Liver (tissue), 3 donors: ENCODE measurements around the gene OR5L2.

ENCODE experiments used
- ATF3 ChIP-seq: IDR thresholded peaks from 2 replicates; pipeline ENCODE4 v1.6.1; 2016; ENCODE audit warnings: antibody characterized with exemption
- EGR1 ChIP-seq, 2 donors: IDR thresholded peaks; 2 replicates each; pipeline ENCODE4 v1.6.1; 2016 to 2018; ENCODE audit warnings: antibody characterized with exemption in 2 of 2, low read depth in 2 of 2
- SP1 ChIP-seq: IDR thresholded peaks from 2 replicates; pipeline ENCODE4 v1.6.1; 2018; ENCODE audit warnings: antibody characterized with exemption, mild to moderate bottlenecking
- TAF1 ChIP-seq: conservative IDR thresholded peaks from 2 replicates; pipeline ENCODE4 v1.6.1; 2016; ENCODE audit warnings: antibody characterized with exemption, mild to moderate bottlenecking
- TF ChIP-seq, protein P1 (sequence below): IDR thresholded peaks from 2 replicates; pipeline ENCODE4 v1.6.1; 2016; ENCODE audit warnings: antibody characterized with exemption, mild to moderate bottlenecking
- TF ChIP-seq, protein P2 (sequence below): fragments of 150-350 bp; IDR thresholded peaks from 2 replicates; pipeline ENCODE4 v1.5.1; 2017; ENCODE audit warnings: improper control_type of control experiment, low read depth, low read length; ENCODE audit not compliant: missing input control
- donor health status: healthy.
- donor health status: healthy.

DNA sequence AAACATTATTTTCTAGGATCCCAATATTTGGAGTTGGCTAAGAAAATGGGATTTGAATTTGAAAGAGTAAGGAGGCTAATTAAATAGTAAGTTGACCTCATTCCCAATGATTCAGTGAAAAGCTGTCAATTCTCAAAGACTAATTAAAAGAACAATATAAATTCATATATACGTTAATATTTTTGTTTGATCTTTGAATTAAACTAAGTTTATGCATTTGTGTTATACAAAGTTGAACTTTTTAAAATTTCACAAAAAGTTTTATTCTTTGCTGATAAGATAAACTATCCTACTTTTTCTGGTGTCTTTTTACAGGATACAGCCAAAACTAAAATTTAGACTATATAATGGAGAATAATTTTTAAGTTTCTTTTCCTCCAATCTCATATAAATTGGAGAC is 16.0 kb upstream of the OR5L2 start, which contains the start of gene OR5L1:
- TF ChIP-seq EGR1 (IDR thresholded peaks at IDR 0.05; ENCODE audit: low read depth in 2 of 2) (no peak), ATF3 (no peak), SP1 (no peak), TAF1 (no peak)
- TF ChIP-seq, protein P1, sequence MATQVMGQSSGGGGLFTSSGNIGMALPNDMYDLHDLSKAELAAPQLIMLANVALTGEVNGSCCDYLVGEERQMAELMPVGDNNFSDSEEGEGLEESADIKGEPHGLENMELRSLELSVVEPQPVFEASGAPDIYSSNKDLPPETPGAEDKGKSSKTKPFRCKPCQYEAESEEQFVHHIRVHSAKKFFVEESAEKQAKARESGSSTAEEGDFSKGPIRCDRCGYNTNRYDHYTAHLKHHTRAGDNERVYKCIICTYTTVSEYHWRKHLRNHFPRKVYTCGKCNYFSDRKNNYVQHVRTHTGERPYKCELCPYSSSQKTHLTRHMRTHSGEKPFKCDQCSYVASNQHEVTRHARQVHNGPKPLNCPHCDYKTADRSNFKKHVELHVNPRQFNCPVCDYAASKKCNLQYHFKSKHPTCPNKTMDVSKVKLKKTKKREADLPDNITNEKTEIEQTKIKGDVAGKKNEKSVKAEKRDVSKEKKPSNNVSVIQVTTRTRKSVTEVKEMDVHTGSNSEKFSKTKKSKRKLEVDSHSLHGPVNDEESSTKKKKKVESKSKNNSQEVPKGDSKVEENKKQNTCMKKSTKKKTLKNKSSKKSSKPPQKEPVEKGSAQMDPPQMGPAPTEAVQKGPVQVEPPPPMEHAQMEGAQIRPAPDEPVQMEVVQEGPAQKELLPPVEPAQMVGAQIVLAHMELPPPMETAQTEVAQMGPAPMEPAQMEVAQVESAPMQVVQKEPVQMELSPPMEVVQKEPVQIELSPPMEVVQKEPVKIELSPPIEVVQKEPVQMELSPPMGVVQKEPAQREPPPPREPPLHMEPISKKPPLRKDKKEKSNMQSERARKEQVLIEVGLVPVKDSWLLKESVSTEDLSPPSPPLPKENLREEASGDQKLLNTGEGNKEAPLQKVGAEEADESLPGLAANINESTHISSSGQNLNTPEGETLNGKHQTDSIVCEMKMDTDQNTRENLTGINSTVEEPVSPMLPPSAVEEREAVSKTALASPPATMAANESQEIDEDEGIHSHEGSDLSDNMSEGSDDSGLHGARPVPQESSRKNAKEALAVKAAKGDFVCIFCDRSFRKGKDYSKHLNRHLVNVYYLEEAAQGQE, result no peak
- TF ChIP-seq, protein P2, sequence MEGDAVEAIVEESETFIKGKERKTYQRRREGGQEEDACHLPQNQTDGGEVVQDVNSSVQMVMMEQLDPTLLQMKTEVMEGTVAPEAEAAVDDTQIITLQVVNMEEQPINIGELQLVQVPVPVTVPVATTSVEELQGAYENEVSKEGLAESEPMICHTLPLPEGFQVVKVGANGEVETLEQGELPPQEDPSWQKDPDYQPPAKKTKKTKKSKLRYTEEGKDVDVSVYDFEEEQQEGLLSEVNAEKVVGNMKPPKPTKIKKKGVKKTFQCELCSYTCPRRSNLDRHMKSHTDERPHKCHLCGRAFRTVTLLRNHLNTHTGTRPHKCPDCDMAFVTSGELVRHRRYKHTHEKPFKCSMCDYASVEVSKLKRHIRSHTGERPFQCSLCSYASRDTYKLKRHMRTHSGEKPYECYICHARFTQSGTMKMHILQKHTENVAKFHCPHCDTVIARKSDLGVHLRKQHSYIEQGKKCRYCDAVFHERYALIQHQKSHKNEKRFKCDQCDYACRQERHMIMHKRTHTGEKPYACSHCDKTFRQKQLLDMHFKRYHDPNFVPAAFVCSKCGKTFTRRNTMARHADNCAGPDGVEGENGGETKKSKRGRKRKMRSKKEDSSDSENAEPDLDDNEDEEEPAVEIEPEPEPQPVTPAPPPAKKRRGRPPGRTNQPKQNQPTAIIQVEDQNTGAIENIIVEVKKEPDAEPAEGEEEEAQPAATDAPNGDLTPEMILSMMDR, result no peak
